Measurements from ENCODE around the gene EDIL3. TPM values are rescaled to one million over a fixed set of nuclear protein-coding genes. Genes with fewer than 3 reads are reported as not detected.
A peak's percentile ranks its signal among the peaks of the same experiment; 100 is the strongest.

EDIL3 gene
- total RNA-seq, 2 experiments from 2014 or later, result not detected

DNA sequence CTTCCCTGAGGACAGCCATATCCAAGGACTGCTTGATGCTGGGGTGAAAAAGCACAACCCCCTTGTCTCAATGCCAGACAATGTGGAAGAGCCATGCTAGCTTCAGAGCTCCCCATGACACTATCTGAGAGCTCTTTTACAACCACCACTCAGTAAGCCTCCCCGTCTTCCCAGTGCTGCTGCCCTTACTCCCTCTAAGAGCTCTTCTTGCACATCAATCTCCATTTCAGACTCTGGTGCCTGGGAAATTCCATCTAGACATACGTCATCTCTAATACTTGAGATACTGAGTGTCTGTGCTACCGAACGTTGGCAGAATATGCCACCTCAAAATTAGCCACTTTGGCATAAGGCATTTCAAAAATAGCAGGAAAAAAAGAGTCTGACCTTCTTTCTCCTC, 94.5 kb downstream of the EDIL3 start:
- Histone ChIP-seq H3K36me3 (ENCODE audit: insufficient read depth, low read length) (no peaks in the 10 kb centered on the region), H3K9me3 (ENCODE audit: control insufficient read depth in 1 of 2, insufficient read depth in 1 of 2, low read length in 2 of 2) (no peaks in the 10 kb centered on the region), H3K4me3 (ENCODE audit: low read length) (no peak overlapping the region), H3K4me1 (ENCODE audit: insufficient read depth, low read length) (no peaks in the 10 kb centered on the region), H3K27ac (ENCODE audit: low read depth in 1 of 2, low read length in 2 of 2) (no peak overlapping the region), H3K27me3 (ENCODE audit: control insufficient read depth in 1 of 2, insufficient read depth in 2 of 2, low read length in 2 of 2) (no peaks in the 10 kb centered on the region)
- no peaks in the 10 kb centered on the region for H3K36me3 Mint-ChIP-seq (ENCODE audit: low read depth)
- no peaks in the 10 kb centered on the region for H3K9me3 Mint-ChIP-seq
- TF ChIP-seq CTCF (IDR thresholded peaks at IDR 0.05), result no peak
- H3K27ac Mint-ChIP-seq, result no peak overlapping the region
- POLR2A ChIA-PET, result no interaction called here
- no peak for DNase-seq
- no peak overlapping the region for H3K4me3 Mint-ChIP-seq
- intact Hi-C loops (cut with DNase I, micrococcal nuclease), result no loop called here
- no peaks in the 10 kb centered on the region for H3K27me3 Mint-ChIP-seq
- CTCF ChIA-PET, result no interaction called here
- ATAC-seq (ENCODE audit: poor library complexity), result no peak
- H3K4me1 Mint-ChIP-seq (ENCODE audit: low read depth), result no peaks in the 10 kb centered on the region

DNA sequence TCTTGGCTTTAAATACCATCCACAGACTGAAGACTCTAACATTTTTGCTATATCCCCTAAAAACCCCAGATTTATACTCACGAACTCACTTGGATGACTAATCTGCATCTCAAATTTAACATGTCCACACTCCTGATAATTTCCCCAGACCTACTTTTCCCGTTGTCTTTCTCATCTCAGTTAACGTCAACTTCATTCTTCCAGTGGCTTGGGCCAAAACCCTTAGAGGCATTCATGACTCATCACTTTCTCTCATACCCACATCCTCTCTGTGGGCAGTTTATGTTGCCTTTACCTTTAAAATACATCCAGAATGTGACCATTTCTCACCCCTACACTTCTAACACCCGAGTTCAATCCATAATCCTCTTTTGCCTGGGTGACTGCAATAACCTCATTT, 96.7 kb downstream of the EDIL3 start:
- no peaks in the 10 kb centered on the region for H3K36me3 ChIP-seq (ENCODE audit: insufficient read depth, low read length)
- H3K27me3 ChIP-seq (ENCODE audit: control insufficient read depth in 1 of 2, insufficient read depth in 2 of 2, low read length in 2 of 2), result no peaks in the 10 kb centered on the region
- TF ChIP-seq CTCF (IDR thresholded peaks at IDR 0.05), result no peak
- no peak overlapping the region for H3K27ac ChIP-seq (ENCODE audit: low read depth in 1 of 2, low read length in 2 of 2)
- H3K4me3 ChIP-seq (ENCODE audit: low read length), result no peak overlapping the region
- intact Hi-C loops (cut with DNase I, micrococcal nuclease), result no loop called here
- no peaks in the 10 kb centered on the region for H3K4me1 Mint-ChIP-seq (ENCODE audit: low read depth)
- ChIA-PET POLR2A (no interaction called here), CTCF (no interaction called here)
- no peaks in the 10 kb centered on the region for H3K36me3 Mint-ChIP-seq (ENCODE audit: low read depth)
- DNase-seq (peak in 1 of 14 experiments; percentile 3), ATAC-seq (ENCODE audit: poor library complexity) (no peak)
- H3K9me3 ChIP-seq (ENCODE audit: control insufficient read depth in 1 of 2, insufficient read depth in 1 of 2, low read length in 2 of 2), result no peaks in the 10 kb centered on the region
- no peaks in the 10 kb centered on the region for H3K9me3 Mint-ChIP-seq
- H3K27ac Mint-ChIP-seq, result no peak overlapping the region
- no peak overlapping the region for H3K4me3 Mint-ChIP-seq
- H3K4me1 ChIP-seq (ENCODE audit: insufficient read depth, low read length), result no peaks in the 10 kb centered on the region
- H3K27me3 Mint-ChIP-seq, result no peaks in the 10 kb centered on the region

- Histone ChIP-seq H3K27me3 (ENCODE audit: control insufficient read depth in 1 of 2, insufficient read depth in 2 of 2, low read length in 2 of 2) (no peaks in the 10 kb centered on the region), H3K27ac (ENCODE audit: low read depth in 1 of 2, low read length in 2 of 2) (no peak overlapping the region), H3K36me3 (ENCODE audit: insufficient read depth, low read length) (no peaks in the 10 kb centered on the region), H3K9me3 (ENCODE audit: control insufficient read depth in 1 of 2, insufficient read depth in 1 of 2, low read length in 2 of 2) (no peaks in the 10 kb centered on the region), H3K4me1 (ENCODE audit: insufficient read depth, low read length) (no peaks in the 10 kb centered on the region), H3K4me3 (ENCODE audit: low read length) (no peak overlapping the region)
- H3K27ac Mint-ChIP-seq, result no peak overlapping the region
- H3K4me1 Mint-ChIP-seq (ENCODE audit: low read depth), result no peaks in the 10 kb centered on the region
- ATAC-seq (ENCODE audit: poor library complexity), result no peak
- CTCF ChIA-PET, result no interaction called here
- no peaks in the 10 kb centered on the region for H3K27me3 Mint-ChIP-seq
- intact Hi-C loops (cut with DNase I, micrococcal nuclease), result no loop called here
- H3K36me3 Mint-ChIP-seq (ENCODE audit: low read depth), result no peaks in the 10 kb centered on the region
- H3K9me3 Mint-ChIP-seq, result no peaks in the 10 kb centered on the region
- POLR2A ChIA-PET, result no interaction called here
- DNase-seq, result no peak
- TF ChIP-seq CTCF (IDR thresholded peaks at IDR 0.05), result no peak
- H3K4me3 Mint-ChIP-seq, result no peak overlapping the region
Observed at GRCh38 chr5:84286662-84287061, 98.0 kb downstream of the EDIL3 start.

Data from CD4-positive, alpha-beta T cell (primary cell).